HEK293 (cell line): ENCODE measurements around the gene C19orf38.

Source experiments
- CTCF ChIP-seq: fragments of 450-650 bp; formaldehyde crosslinking; IDR thresholded peaks from 2 replicates; pipeline ENCODE4 v1.5.1; 2016; ENCODE audit warnings: missing biosample characterization, missing genetic modification characterization
- HOXA7 ChIP-seq: sonication (generic); formaldehyde crosslinking; IDR thresholded peaks from 2 replicates; pipeline ENCODE4 v1.8.1; 2022; ENCODE audit warnings: missing genetic modification reagents, borderline replicate concordance
- HOXD13 ChIP-seq: sonication (generic); formaldehyde crosslinking; IDR thresholded peaks from 2 replicates; pipeline ENCODE4 v1.8.0; 2022; ENCODE audit warnings: missing genetic modification reagents, borderline replicate concordance
- PRDM4 ChIP-seq: fragments of 450-650 bp; formaldehyde crosslinking; IDR thresholded peaks from 2 replicates; pipeline ENCODE4 v1.5.1; 2017; ENCODE audit warnings: missing biosample characterization, missing genetic modification characterization
- YY1 ChIP-seq: fragments of 450-650 bp; formaldehyde crosslinking; IDR thresholded peaks from 2 replicates; pipeline ENCODE4 v1.5.1; 2018; ENCODE audit warnings: missing biosample characterization, missing genetic modification characterization
- ZBTB20 ChIP-seq: fragments of 450-650 bp; formaldehyde crosslinking; IDR thresholded peaks from 2 replicates; pipeline ENCODE4 v1.5.1; 2016; ENCODE audit warnings: missing biosample characterization, missing genetic modification characterization
- ZNF155 ChIP-seq: fragments of 450-650 bp; formaldehyde crosslinking; IDR thresholded peaks from 2 replicates; pipeline ENCODE4 v1.5.1; 2016; ENCODE audit warnings: missing biosample characterization, missing genetic modification characterization
- ZNF239 ChIP-seq: fragments of 450-650 bp; formaldehyde crosslinking; IDR thresholded peaks from 2 replicates; pipeline ENCODE4 v1.5.1; 2016; ENCODE audit warnings: missing biosample characterization, missing genetic modification characterization
- ZNF24 ChIP-seq: fragments of 450-650 bp; formaldehyde crosslinking; IDR thresholded peaks from 2 replicates; pipeline ENCODE4 v1.5.1; 2016; ENCODE audit warnings: missing biosample characterization, missing genetic modification characterization
- ZNF473 ChIP-seq: fragments of 450-650 bp; formaldehyde crosslinking; IDR thresholded peaks from 2 replicates; pipeline ENCODE4 v1.5.1; 2017; ENCODE audit warnings: missing biosample characterization, missing genetic modification characterization
- ZNF776 ChIP-seq: fragments of 450-650 bp; formaldehyde crosslinking; IDR thresholded peaks from 2 replicates; pipeline ENCODE4 v1.5.0; 2017; ENCODE audit warnings: missing biosample characterization, missing genetic modification characterization, borderline replicate concordance
- ZNF830 ChIP-seq: fragments of 450-650 bp; IDR thresholded peaks from 2 replicates; pipeline ENCODE4 v1.5.0; 2018; ENCODE audit warnings: missing biosample characterization, missing genetic modification characterization, low read depth, mild to moderate bottlenecking, moderate library complexity
- ZSCAN30 ChIP-seq: fragments of 450-650 bp; IDR thresholded peaks from 2 replicates; pipeline ENCODE4 v1.5.1; 2018; ENCODE audit warnings: missing biosample characterization, mild to moderate bottlenecking, missing genetic modification characterization, moderate library complexity
- TF ChIP-seq, protein P1 (sequence below): fragments of 450-650 bp; formaldehyde crosslinking; IDR thresholded peaks from 2 replicates; pipeline ENCODE4 v1.5.1; 2016; ENCODE audit warnings: missing biosample characterization, missing genetic modification characterization

- no peak for TF ChIP-seq ZNF24 (tag by site-specific recombination)
- TF ChIP-seq CTCF (tag by site-specific recombination), result no peak
- TF ChIP-seq ZNF155 (tag by site-specific recombination), result no peak
- TF ChIP-seq ZNF776 (tag by site-specific recombination), result no peak
- TF ChIP-seq, protein P1, sequence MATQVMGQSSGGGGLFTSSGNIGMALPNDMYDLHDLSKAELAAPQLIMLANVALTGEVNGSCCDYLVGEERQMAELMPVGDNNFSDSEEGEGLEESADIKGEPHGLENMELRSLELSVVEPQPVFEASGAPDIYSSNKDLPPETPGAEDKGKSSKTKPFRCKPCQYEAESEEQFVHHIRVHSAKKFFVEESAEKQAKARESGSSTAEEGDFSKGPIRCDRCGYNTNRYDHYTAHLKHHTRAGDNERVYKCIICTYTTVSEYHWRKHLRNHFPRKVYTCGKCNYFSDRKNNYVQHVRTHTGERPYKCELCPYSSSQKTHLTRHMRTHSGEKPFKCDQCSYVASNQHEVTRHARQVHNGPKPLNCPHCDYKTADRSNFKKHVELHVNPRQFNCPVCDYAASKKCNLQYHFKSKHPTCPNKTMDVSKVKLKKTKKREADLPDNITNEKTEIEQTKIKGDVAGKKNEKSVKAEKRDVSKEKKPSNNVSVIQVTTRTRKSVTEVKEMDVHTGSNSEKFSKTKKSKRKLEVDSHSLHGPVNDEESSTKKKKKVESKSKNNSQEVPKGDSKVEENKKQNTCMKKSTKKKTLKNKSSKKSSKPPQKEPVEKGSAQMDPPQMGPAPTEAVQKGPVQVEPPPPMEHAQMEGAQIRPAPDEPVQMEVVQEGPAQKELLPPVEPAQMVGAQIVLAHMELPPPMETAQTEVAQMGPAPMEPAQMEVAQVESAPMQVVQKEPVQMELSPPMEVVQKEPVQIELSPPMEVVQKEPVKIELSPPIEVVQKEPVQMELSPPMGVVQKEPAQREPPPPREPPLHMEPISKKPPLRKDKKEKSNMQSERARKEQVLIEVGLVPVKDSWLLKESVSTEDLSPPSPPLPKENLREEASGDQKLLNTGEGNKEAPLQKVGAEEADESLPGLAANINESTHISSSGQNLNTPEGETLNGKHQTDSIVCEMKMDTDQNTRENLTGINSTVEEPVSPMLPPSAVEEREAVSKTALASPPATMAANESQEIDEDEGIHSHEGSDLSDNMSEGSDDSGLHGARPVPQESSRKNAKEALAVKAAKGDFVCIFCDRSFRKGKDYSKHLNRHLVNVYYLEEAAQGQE, result no peak
- TF ChIP-seq ZBTB20, result no peak
- TF ChIP-seq HOXD13 (CRISPR knock-in tag), result no peak
- no peak for TF ChIP-seq ZNF473
- no peak for TF ChIP-seq PRDM4 (tag by site-specific recombination)
- TF ChIP-seq ZSCAN30 (tag by site-specific recombination), result no peak
- no peak for TF ChIP-seq ZNF239
- TF ChIP-seq ZNF830 (tag by site-specific recombination), result no peak
- TF ChIP-seq YY1 (tag by site-specific recombination), result no peak
- TF ChIP-seq HOXA7 (CRISPR knock-in tag), result no peak
Measured at GRCh38 chr19:10830931-10831779, 17.1 kb upstream of the C19orf38 start.
